Heart right ventricle (tissue), 16 donors: Measurements from ENCODE around the gene SOCS2. TPM values are rescaled to one million over a fixed set of nuclear protein-coding genes. Genes with fewer than 3 reads are reported as not detected.

Experiments used
- ATAC-seq, 8 donors: fragments of 200-7000 bp; cut with Tn5 transposase; one replicate each; pipeline ENCODE4 v1.9.1; 2020; ENCODE audit warnings: mild to moderate bottlenecking in 8 of 8, moderate library complexity in 8 of 8, moderate number of reproducible peaks in 1 of 8
- DNase-seq, 2 donors: peaks; one replicate each; pipeline ENCODE4 v3.0.0-alpha.2; 2020
- H3K27ac ChIP-seq, 10 donors: fragments of 200-600 bp; sonication (generic) in 2 of 10; one replicate each; pipeline versions ENCODE4 v1.5.0 to v1.8.0; 2020 to 2022; ENCODE audit warnings: mild to moderate bottlenecking in 3 of 10
- H3K27me3 ChIP-seq, 7 donors: fragments of 200-600 bp; one replicate each; pipeline ENCODE4 v1.8.0; 2021 to 2022; ENCODE audit warnings: mild to moderate bottlenecking in 2 of 7
- H3K36me3 ChIP-seq, 9 donors: fragments of 200-600 bp; sonication (generic) in 1 of 9; one replicate each; pipeline versions ENCODE4 v1.5.0 to v1.8.0; 2020 to 2022; ENCODE audit warnings: mild to moderate bottlenecking in 2 of 9
- H3K4me1 ChIP-seq, 9 donors: fragments of 200-600 bp; sonication (generic) in 1 of 9; one replicate each; pipeline versions ENCODE4 v1.5.0 to v1.8.0; 2020 to 2022; ENCODE audit warnings: mild to moderate bottlenecking in 4 of 9
- H3K4me3 ChIP-seq, 10 donors: fragments of 200-600 bp; sonication (generic) in 2 of 10; one replicate each; pipeline versions ENCODE4 v1.5.0 to v1.8.0; 2020 to 2022; ENCODE audit warnings: mild to moderate bottlenecking in 7 of 10, moderate library complexity in 2 of 10
- H3K9me3 ChIP-seq, 11 donors: fragments of 200-600 bp in 10 of 11; sonication (generic) in 2 of 11; one replicate each; pipeline versions ENCODE4 v1.5.0 to v1.8.0; 2013 to 2022; ENCODE audit warnings: mild to moderate bottlenecking in 2 of 11, control low read depth in 1 of 11, moderate library complexity in 1 of 11
- CTCF ChIP-seq, 9 donors: fragments of 200-600 bp; sonication (generic) in 2 of 9; IDR thresholded peaks; one replicate each; pipeline versions ENCODE4 v1.5.0 to v1.8.0; 2021 to 2022; ENCODE audit warnings: antibody characterized with exemption in 9 of 9, mild to moderate bottlenecking in 5 of 9, moderate library complexity in 1 of 9
- WGBS, 2 donors: extraction: QIAGEN DNeasy Blood & Tissue Kit; methylation state at CpG; one replicate each; pipeline ENCODE4 v1.1.7; 2013; ENCODE audit warnings: inconsistent platforms in 1 of 2; 5-methylcytosine and 5-hydroxymethylcytosine counted together
- intact Hi-C, 10 donors: fragments of 100-400 bp; cut with DNase I; formaldehyde crosslinking; loops; one replicate each; pipeline versions ENCODE4 v1.11.1 to v1.14.2; 2022
- polyA plus RNA-seq, 2 donors: library from polyadenylated mRNA; stranded (reverse); fragments of 200-250 nt; gene quantifications; one replicate each; pipeline ENCODE4 v1.2.3, GENCODE V29; 2013
- total RNA-seq, 10 donors: library from RNA; stranded (reverse); fragmentation: NEBNext Ultra II Directional in 3 of 10; extraction: Animal tissue kit (Norgen Biotek cat#: 25700) in 3 of 10; gene quantifications; one replicate each; pipeline versions ENCODE4 v1.2.1 to v1.2.4, GENCODE V29; 2021 to 2023
- donor health status: Arrhythmogenic right ventricular cardiomyopathy.
- donor health status: ischemic (EF 13 %, LVEDD 7.1; RV severe dilation, severe dysfunction).
- donor health status: healthy with polysubstance abuse.
- donor health status: DM: no; HTN: yes; CAD: no.
- donor health status: DM: no; HTN: no; CAD: no.
- donor health status: ischemic (EF 25% LVEDD 6.9; RV normal size, moderate dysfunction).
- donor health status: ischemic (EF 25% LVEDD 5.7; RV mildly dilated, moderate dysfunction).
- donor health status: healthy.
- donor health status: DM: yes; HTN: yes; CAD: no.
- donor health status: Ischemic cardiomyopathy.
- donor health status: ischemic (EF 35%, LVEDD 5.7; RV mildly dilated, moderate dysfunction).
- donor health status: nonischemic (EF 11% LVEDD 7.7; RV severe dilation, severe dysfunction).
- donor health status: DM: yes; HTN: yes; CAD: no.
- donor health status: PGD.
- donor health status: ischemic (EF 29% LVEDD 5.4; RV normal size, mild dysfunction).
- donor health status: nonischemic (EF 23%, LVEDD 6.1; RV moderate dilation, normal function).

The SOCS2 gene
- total and polyA plus RNA-seq, 12 donors = 8.6 to 35.1 (median 18.3) TPM

GRCh38 chr12:93609281-93610192, 37.1 kb downstream of the SOCS2 start:
- Histone ChIP-seq H3K9me3 (no peaks in the 10 kb centered on the region), H3K4me3 (no peak overlapping the region), H3K36me3 (no peaks in the 10 kb centered on the region), H3K4me1 (peaks cover 0 to 10% (median 0%) of the 10 kb centered on the region in 9 donors), H3K27me3 (no peaks in the 10 kb centered on the region), H3K27ac (no peak overlapping the region)
- intact Hi-C loops = loop anchor here in 3 of 10 donors (5.0 to 10.0 kb wide), 3 partner anchors 53 to 1732 kb away; no protein-coding TSS in a partner anchor
- DNase-seq (no peak), ATAC-seq (no peak)
- 81 to 96% methylated on average over 4 of the region's 4 CpGs for WGBS, 2 donors
- TF ChIP-seq CTCF (IDR thresholded peaks at IDR 0.05) = no peak

GRCh38 chr12:93612776-93613175, 40.3 kb downstream of the SOCS2 start:
- peak in 2 of 8 donors; percentile 24 to 27 for ATAC-seq
- peaks cover 0 to 16% (median 0%) of the 10 kb centered on the region in 9 donors for H3K4me1 ChIP-seq
- intact Hi-C loops = loop anchor here in 2 of 10 donors (5.0 to 10.0 kb wide), 2 partner anchors 52 to 1735 kb away; no protein-coding TSS in a partner anchor
- WGBS, 2 donors = 55 to 56% methylated on average over 4 of the region's 4 CpGs
- TF ChIP-seq CTCF (IDR thresholded peaks at IDR 0.05) = no peak
- H3K27me3 ChIP-seq = no peaks in the 10 kb centered on the region
- no peak overlapping the region for H3K4me3 ChIP-seq
- no peak for DNase-seq
- no peaks in the 10 kb centered on the region for H3K9me3 ChIP-seq
- H3K27ac ChIP-seq = no peak overlapping the region
- H3K36me3 ChIP-seq = no peaks in the 10 kb centered on the region

GRCh38 chr12:93614917-93615596, 42.6 kb downstream of the SOCS2 start:
- Histone ChIP-seq H3K27ac (peak overlapping the region in 5 of 10 donors; percentile 25 to 62 (median 39)), H3K36me3 (no peaks in the 10 kb centered on the region), H3K4me1 (peaks cover 0 to 16% (median 0%) of the 10 kb centered on the region in 9 donors), H3K9me3 (no peaks in the 10 kb centered on the region), H3K4me3 (no peak overlapping the region), H3K27me3 (no peaks in the 10 kb centered on the region)
- DNase-seq (no peak), ATAC-seq (peak in 5 of 8 donors; percentile 43 to 89 (median 70))
- intact Hi-C loops = loop anchor here in 2 of 10 donors (5.0 to 10.0 kb wide), 3 partner anchors 47 to 1738 kb away; no protein-coding TSS in a partner anchor
- no peak for TF ChIP-seq CTCF (IDR thresholded peaks at IDR 0.05)
- 49 to 62% methylated on average over 2 of the region's 2 CpGs for WGBS, 2 donors

GRCh38 chr12:93616584-93617101, 44.2 kb downstream of the SOCS2 start:
- peak in 1 of 8 donors; percentile 23 for ATAC-seq
- no peaks in the 10 kb centered on the region for H3K27me3 ChIP-seq
- no peaks in the 10 kb centered on the region for H3K9me3 ChIP-seq
- intact Hi-C loops = loop anchor here in 2 of 10 donors (5.0 to 10.0 kb wide), 2 partner anchors 46 to 48 kb away; no protein-coding TSS in a partner anchor
- no peak overlapping the region for H3K4me3 ChIP-seq
- no peak for DNase-seq
- H3K27ac ChIP-seq = no peak overlapping the region
- TF ChIP-seq CTCF (IDR thresholded peaks at IDR 0.05) = no peak
- no peaks in the 10 kb centered on the region for H3K36me3 ChIP-seq
- 83% methylated on average over 8 of the region's 8 CpGs for WGBS, 2 donors
- H3K4me1 ChIP-seq = peaks cover 0 to 16% (median 0%) of the 10 kb centered on the region in 9 donors
